Immature natural killer cell (primary cell): Measurements from ENCODE around the gene PPHLN1. TPM values are rescaled to one million over a fixed set of nuclear protein-coding genes. Genes with fewer than 3 reads are reported as not detected.
"Not testable (repeated sequence)": the region's sequence is repeated elsewhere in the genome, so short reads cannot be mapped to it uniquely, and the experiment has no call there.

Experiments
- DNase-seq, 3 donors: peaks; one replicate each; pipeline ENCODE4 v3.0.0; 2022; ENCODE audit warnings: mixed read lengths in 1 of 3
- H3K27ac Mint-ChIP-seq, 6 donors: one replicate each; pipeline ENCODE4 v1.8.0; 2020; ENCODE audit warnings: mixed read lengths in 6 of 6, mild to moderate bottlenecking in 5 of 6, inconsistent platforms in 4 of 6, moderate library complexity in 3 of 6
- H3K27me3 Mint-ChIP-seq, 3 donors: one replicate each; pipeline ENCODE4 v1.8.0; 2020 to 2021; ENCODE audit warnings: low read depth in 3 of 3, mild to moderate bottlenecking in 3 of 3, mixed read lengths in 3 of 3, moderate library complexity in 3 of 3, inconsistent platforms in 1 of 3
- H3K36me3 Mint-ChIP-seq, 3 donors: one replicate each; pipeline ENCODE4 v1.8.0; 2020; ENCODE audit warnings: mixed read lengths in 3 of 3, inconsistent platforms in 2 of 3, mild to moderate bottlenecking in 2 of 3
- H3K4me1 Mint-ChIP-seq, 2 donors: one replicate each; pipeline ENCODE4 v1.8.0; 2020; ENCODE audit warnings: inconsistent platforms in 2 of 2, mild to moderate bottlenecking in 2 of 2, mixed read lengths in 2 of 2, moderate library complexity in 1 of 2
- H3K4me3 Mint-ChIP-seq, 5 donors: one replicate each; pipeline ENCODE4 v1.8.0; 2020; ENCODE audit warnings: mild to moderate bottlenecking in 5 of 5, mixed read lengths in 5 of 5, inconsistent platforms in 3 of 5, moderate library complexity in 3 of 5
- H3K9me3 Mint-ChIP-seq, 6 donors: one replicate each; pipeline ENCODE4 v1.8.0; 2020; ENCODE audit warnings: mild to moderate bottlenecking in 6 of 6, mixed read lengths in 6 of 6, inconsistent platforms in 4 of 6, moderate library complexity in 3 of 6
- polyA plus RNA-seq, 3 donors: library from polyadenylated mRNA; unstranded; fragments of 300-500 nt; fragmentation: Illumina TruSeq; gene quantifications; one replicate each; pipeline ENCODE4 v1.2.3, GENCODE V29; 2021

PPHLN1 gene
- polyA plus RNA-seq, 3 donors from 2014 or later = 106 to 116 (median 107) TPM

- not testable (repeated sequence) for H3K36me3 Mint-ChIP-seq, DNase-seq, H3K9me3 Mint-ChIP-seq
- Mint-ChIP-seq H3K27me3 (peaks cover 3 to 11% (median 4%) of the 10 kb centered on the region in 3 donors), H3K4me3 (peak overlapping the region in 2 of 5 donors; percentile 5 to 16), H3K27ac (peak overlapping the region in 3 of 6 donors; percentile 15 to 27 (median 15)), H3K4me1 (peaks cover 62 to 92% of the 10 kb centered on the region in 2 donors)
These were observed 4.1 kb downstream of the PPHLN1 start for GRCh38 chr12:42330097-42330496.

DNA sequence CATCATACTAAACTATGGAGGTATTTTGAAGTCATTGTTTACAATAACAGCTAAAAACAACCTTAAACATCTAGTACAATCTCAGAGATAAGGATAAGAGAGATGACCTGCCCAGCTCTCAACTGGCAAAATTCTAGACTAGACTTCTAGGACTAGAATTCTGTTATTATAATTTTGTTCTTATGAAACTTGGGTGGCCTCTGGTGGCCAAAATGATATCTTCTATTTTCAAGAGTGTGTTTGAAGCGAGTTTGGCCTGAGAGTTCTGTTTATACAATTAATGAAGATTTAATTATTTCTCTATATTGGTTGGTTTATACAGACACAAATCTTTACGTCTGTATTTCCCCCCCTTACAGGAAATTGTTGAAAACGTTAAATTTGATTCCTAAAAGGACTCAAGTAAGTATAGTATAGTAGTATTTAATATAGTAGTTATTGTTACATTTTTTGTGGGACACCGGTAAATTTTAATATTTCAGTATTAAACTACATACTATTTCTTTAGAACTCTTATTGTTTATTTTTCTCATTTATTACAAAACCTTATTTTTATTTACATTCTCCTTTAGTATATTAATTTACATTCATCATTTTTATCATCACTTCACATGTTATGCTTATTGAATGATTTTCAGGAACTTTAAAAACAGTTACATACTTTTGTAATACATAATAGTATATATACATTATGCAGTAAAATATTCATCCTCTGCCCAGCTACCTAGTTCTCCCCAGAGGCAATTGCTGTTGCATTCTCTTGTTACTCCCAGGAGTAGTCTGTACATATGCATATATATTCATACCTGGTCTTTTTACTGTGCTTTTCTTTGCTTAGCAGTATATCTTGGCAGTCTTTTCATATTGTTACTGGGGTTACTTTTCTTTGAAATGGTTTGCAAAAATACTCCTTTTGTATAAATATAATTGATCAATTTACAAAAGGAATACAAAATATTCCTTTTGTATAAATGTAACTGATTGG is 6.6 kb downstream of the PPHLN1 start:
- Mint-ChIP-seq H3K9me3 (no peaks in the 10 kb centered on the region), H3K36me3 (peaks cover 0 to 3% (median 0%) of the 10 kb centered on the region in 3 donors), H3K4me3 (no peak overlapping the region), H3K27me3 (peaks cover 0 to 2% (median 0%) of the 10 kb centered on the region in 3 donors), H3K4me1 (peaks cover 47 to 76% of the 10 kb centered on the region in 2 donors), H3K27ac (peak overlapping the region in 1 of 6 donors; percentile 43)
- DNase-seq = peak; percentile 29 to 41 (median 38)

- Mint-ChIP-seq H3K9me3 (no peaks in the 10 kb centered on the region), H3K27me3 (no peaks in the 10 kb centered on the region), H3K4me3 (no peak overlapping the region), H3K27ac (no peak overlapping the region), H3K4me1 (peaks cover 32 to 66% of the 10 kb centered on the region in 2 donors), H3K36me3 (peaks cover 0 to 5% (median 3%) of the 10 kb centered on the region in 3 donors)
- DNase-seq = no peak
These were observed 10.3 kb downstream of the PPHLN1 start for GRCh38 chr12:42336286-42336685.

DNA sequence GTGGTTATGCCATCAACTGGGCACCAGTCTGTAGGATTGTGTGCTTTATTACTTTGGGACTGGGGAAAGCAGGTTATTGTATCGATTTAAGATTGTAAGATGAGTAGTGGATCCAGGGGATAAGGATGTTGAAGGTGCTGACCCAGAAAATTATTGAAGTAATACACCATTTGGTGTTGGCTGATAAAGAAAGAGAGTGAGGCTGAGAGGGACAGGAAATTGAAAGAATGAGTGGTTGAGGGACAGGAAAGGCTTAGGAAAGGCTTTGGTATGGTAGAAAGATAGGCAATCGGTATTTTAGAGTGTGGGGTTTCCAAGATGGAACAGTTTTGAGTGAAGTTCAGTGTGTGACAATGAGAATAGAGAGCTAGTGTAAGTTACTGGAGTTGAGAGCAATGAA is 12.3 kb downstream of the PPHLN1 start:
- Mint-ChIP-seq H3K36me3 (peaks cover 0 to 5% (median 3%) of the 10 kb centered on the region in 3 donors), H3K27me3 (no peaks in the 10 kb centered on the region), H3K27ac (peak overlapping the region in 2 of 6 donors; percentile 19 to 53), H3K4me3 (no peak overlapping the region), H3K9me3 (no peaks in the 10 kb centered on the region), H3K4me1 (peaks cover 27 to 60% of the 10 kb centered on the region in 2 donors)
- DNase-seq = no peak

GRCh38 chr12:42342028-42342427 is 16.1 kb downstream of the PPHLN1 start:
- Mint-ChIP-seq H3K4me1 (peaks cover 28 to 67% of the 10 kb centered on the region in 2 donors), H3K27ac (no peak overlapping the region), H3K36me3 (peaks cover 0 to 5% (median 0%) of the 10 kb centered on the region in 3 donors), H3K4me3 (no peak overlapping the region), H3K9me3 (no peaks in the 10 kb centered on the region), H3K27me3 (no peaks in the 10 kb centered on the region)
- no peak for DNase-seq

- Mint-ChIP-seq H3K27me3 (peaks cover 0 to 5% (median 0%) of the 10 kb centered on the region in 3 donors), H3K4me1 (peaks cover 23 to 68% of the 10 kb centered on the region in 2 donors), H3K9me3 (no peaks in the 10 kb centered on the region), H3K4me3 (no peak overlapping the region), H3K27ac (no peak overlapping the region), H3K36me3 (peaks cover 0 to 5% (median 0%) of the 10 kb centered on the region in 3 donors)
- DNase-seq = no peak
These were observed 17.8 kb downstream of the PPHLN1 start for GRCh38 chr12:42343721-42344120.

- H3K4me3 Mint-ChIP-seq = no peak overlapping the region
- peaks cover 0 to 5% (median 2%) of the 10 kb centered on the region in 3 donors for H3K27me3 Mint-ChIP-seq
- peaks cover 0 to 4% (median 4%) of the 10 kb centered on the region in 3 donors for H3K36me3 Mint-ChIP-seq
- H3K4me1 Mint-ChIP-seq = peaks cover 15 to 53% of the 10 kb centered on the region in 2 donors
- no peak overlapping the region for H3K27ac Mint-ChIP-seq
- H3K9me3 Mint-ChIP-seq = no peaks in the 10 kb centered on the region
- no peak for DNase-seq
These were observed 20.5 kb downstream of the PPHLN1 start for GRCh38 chr12:42346403-42347002.

- H3K4me3 Mint-ChIP-seq, H3K27ac Mint-ChIP-seq, H3K9me3 Mint-ChIP-seq, H3K36me3 Mint-ChIP-seq, H3K27me3 Mint-ChIP-seq, DNase-seq: not testable (repeated sequence)
- peaks cover 6 to 29% of the 10 kb centered on the region in 2 donors for H3K4me1 Mint-ChIP-seq
These were observed 23.4 kb downstream of the PPHLN1 start for GRCh38 chr12:42349119-42350020.

DNA sequence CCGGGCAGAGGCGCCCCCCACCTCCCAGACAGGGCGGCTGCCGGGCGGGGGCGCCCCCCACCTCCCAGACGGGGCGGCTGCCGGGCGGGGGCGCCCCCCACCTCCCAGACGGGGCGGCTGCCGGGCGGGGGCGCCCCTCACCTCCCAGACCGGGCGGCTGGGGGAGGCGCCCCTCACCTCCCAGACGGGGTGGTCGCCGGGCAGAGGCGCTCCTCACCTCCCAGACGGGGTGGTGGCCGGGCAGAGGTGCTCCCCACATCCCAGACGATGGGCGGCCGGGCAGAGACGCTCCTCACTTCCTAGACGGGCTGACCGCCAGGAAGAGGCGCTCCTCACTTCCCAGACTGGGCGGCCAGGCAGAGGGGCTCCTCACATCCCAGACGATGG is 24.0 kb downstream of the PPHLN1 start:
- not testable (repeated sequence) for H3K9me3 Mint-ChIP-seq, H3K36me3 Mint-ChIP-seq, H3K27ac Mint-ChIP-seq, DNase-seq, H3K4me3 Mint-ChIP-seq, H3K27me3 Mint-ChIP-seq
- H3K4me1 Mint-ChIP-seq = peaks cover 5 to 25% of the 10 kb centered on the region in 2 donors

DNA sequence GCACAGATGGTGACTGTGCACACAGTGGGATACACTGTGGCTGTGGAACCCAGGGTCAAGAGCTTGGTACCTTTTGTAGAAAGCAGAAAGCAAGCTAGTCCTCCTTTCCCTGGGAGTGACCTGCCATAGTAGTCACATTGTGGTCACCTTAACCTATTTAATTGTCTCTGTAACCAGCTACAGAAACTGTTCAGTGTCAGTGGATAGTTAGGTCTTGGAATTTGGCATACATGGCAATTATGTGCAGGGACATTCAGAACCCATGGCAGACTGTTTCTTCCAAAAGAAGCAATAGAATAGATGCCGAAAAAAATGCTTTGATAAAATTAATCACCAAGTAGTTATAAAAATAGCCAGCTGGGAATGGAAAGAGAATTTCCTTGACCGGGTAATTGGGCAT is 30.4 kb downstream of the PPHLN1 start:
- Mint-ChIP-seq H3K4me1 (peaks cover 15 to 21% of the 10 kb centered on the region in 2 donors), H3K27ac (no peak overlapping the region), H3K4me3 (no peak overlapping the region), H3K36me3 (peaks cover 4 to 7% (median 4%) of the 10 kb centered on the region in 3 donors), H3K27me3 (peaks cover 0 to 1% (median 0%) of the 10 kb centered on the region in 3 donors), H3K9me3 (no peaks in the 10 kb centered on the region)
- DNase-seq = no peak

GRCh38 chr12:42360747-42361403 is 34.9 kb downstream of the PPHLN1 start:
- Mint-ChIP-seq H3K4me1 (peaks cover 30 to 61% of the 10 kb centered on the region in 2 donors), H3K27me3 (peaks cover 0 to 1% (median 0%) of the 10 kb centered on the region in 3 donors), H3K9me3 (no peaks in the 10 kb centered on the region), H3K36me3 (peaks cover 4 to 7% (median 6%) of the 10 kb centered on the region in 3 donors), H3K27ac (peak overlapping the region in 3 of 6 donors; percentile 13 to 83 (median 54)), H3K4me3 (peak overlapping the region in 1 of 5 donors; percentile 66)
- no peak for DNase-seq

- Mint-ChIP-seq H3K4me1 (peaks cover 30 to 67% of the 10 kb centered on the region in 2 donors), H3K27me3 (peaks cover 0 to 1% (median 0%) of the 10 kb centered on the region in 3 donors), H3K27ac (no peak overlapping the region), H3K9me3 (no peaks in the 10 kb centered on the region), H3K4me3 (no peak overlapping the region), H3K36me3 (peaks cover 4 to 7% (median 4%) of the 10 kb centered on the region in 3 donors)
- DNase-seq = no peak
These were observed 36.1 kb downstream of the PPHLN1 start for GRCh38 chr12:42361909-42362646.
